Sigmoid colon (tissue), 4 donors: ENCODE results near the gene HBM.

Experiments
- CTCF ChIP-seq, 4 experiments: fragments of 450-650 bp in 3 of 4; fragments of 200-600 bp in 1 of 4; IDR thresholded peaks; one replicate each; pipeline ENCODE4 v1.5.1; 2016 to 2019; ENCODE audit warnings: antibody characterized with exemption in 4 of 4, mild to moderate bottlenecking in 3 of 4, moderate library complexity in 2 of 4
- EP300 ChIP-seq, 4 donors: sonication (generic); formaldehyde crosslinking; IDR thresholded peaks; one replicate each; pipeline ENCODE4 v1.6.1; 2017; ENCODE audit warnings: antibody characterized with exemption in 4 of 4
- POLR2A ChIP-seq, 2 donors: fragments of 450-650 bp; IDR thresholded peaks; one replicate each; pipeline ENCODE4 v1.6.1; 2016; ENCODE audit warnings: antibody characterized with exemption in 2 of 2, mild to moderate bottlenecking in 2 of 2, moderate library complexity in 2 of 2

GRCh38 chr16:180101-180675, 14.4 kb downstream of the HBM start, which contains the start of gene HBQ1:
- TF ChIP-seq CTCF (IDR thresholded peaks at IDR 0.05) (peak in 1 of 4 experiments; percentile 28), POLR2A (IDR thresholded peaks at IDR 0.05) (no peak), EP300 (IDR thresholded peaks at IDR 0.05) (no peak)
